ENCODE measurements around the gene GPLD1.

DNA sequence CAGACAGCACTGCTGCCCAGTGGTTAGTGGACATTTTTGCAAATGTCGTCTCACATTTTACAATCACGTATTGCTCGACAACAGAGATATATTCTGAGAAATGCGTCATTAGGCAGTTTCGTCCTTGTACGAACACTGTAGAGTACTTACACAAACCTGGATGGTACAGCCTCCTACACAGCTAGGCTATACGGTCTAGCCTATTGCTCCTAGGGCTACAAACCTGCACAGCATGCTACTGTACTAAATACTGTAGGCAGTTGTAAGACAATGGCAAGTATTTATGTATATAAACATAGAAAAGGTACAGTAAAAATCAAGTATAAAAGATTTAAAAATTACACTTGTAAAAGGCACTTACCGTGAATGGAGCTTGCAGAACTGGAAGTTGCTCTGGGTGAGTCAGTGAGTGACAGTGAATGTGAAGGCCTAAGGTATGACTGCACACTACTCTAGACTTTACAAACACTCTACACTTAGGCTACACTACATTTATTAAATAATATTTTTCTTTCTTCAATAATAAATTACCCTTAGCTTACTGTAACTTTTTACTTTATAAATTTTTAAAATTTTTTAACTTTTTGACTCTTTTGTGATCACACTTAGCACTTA is 48.5 kb upstream of the GPLD1 start:
- TF ChIP-seq ARNTL (CRISPR knock-in tag; IDR thresholded peaks at IDR 0.05; ENCODE audit: borderline replicate concordance, low read depth) = no peak
- no peak for TF ChIP-seq SNAI2 (CRISPR knock-in tag; IDR thresholded peaks at IDR 0.05)
- TF ChIP-seq, protein P1, sequence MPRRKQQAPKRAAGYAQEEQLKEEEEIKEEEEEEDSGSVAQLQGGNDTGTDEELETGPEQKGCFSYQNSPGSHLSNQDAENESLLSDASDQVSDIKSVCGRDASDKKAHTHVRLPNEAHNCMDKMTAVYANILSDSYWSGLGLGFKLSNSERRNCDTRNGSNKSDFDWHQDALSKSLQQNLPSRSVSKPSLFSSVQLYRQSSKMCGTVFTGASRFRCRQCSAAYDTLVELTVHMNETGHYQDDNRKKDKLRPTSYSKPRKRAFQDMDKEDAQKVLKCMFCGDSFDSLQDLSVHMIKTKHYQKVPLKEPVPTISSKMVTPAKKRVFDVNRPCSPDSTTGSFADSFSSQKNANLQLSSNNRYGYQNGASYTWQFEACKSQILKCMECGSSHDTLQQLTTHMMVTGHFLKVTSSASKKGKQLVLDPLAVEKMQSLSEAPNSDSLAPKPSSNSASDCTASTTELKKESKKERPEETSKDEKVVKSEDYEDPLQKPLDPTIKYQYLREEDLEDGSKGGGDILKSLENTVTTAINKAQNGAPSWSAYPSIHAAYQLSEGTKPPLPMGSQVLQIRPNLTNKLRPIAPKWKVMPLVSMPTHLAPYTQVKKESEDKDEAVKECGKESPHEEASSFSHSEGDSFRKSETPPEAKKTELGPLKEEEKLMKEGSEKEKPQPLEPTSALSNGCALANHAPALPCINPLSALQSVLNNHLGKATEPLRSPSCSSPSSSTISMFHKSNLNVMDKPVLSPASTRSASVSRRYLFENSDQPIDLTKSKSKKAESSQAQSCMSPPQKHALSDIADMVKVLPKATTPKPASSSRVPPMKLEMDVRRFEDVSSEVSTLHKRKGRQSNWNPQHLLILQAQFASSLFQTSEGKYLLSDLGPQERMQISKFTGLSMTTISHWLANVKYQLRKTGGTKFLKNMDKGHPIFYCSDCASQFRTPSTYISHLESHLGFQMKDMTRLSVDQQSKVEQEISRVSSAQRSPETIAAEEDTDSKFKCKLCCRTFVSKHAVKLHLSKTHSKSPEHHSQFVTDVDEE (CRISPR knock-in tag; IDR thresholded peaks at IDR 0.05) = no peak
- TF ChIP-seq, protein P2, sequence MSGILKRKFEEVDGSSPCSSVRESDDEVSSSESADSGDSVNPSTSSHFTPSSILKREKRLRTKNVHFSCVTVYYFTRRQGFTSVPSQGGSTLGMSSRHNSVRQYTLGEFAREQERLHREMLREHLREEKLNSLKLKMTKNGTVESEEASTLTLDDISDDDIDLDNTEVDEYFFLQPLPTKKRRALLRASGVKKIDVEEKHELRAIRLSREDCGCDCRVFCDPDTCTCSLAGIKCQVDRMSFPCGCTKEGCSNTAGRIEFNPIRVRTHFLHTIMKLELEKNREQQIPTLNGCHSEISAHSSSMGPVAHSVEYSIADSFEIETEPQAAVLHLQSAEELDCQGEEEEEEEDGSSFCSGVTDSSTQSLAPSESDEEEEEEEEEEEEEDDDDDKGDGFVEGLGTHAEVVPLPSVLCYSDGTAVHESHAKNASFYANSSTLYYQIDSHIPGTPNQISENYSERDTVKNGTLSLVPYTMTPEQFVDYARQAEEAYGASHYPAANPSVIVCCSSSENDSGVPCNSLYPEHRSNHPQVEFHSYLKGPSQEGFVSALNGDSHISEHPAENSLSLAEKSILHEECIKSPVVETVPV (CRISPR knock-in tag; IDR thresholded peaks at IDR 0.05) = no peak
- no peak for TF ChIP-seq GLIS3 (CRISPR knock-in tag; IDR thresholded peaks at IDR 0.05)
- TF ChIP-seq ZNF565 (CRISPR knock-in tag; conservative IDR thresholded peaks at IDR 0.05; ENCODE audit: low read depth) = no peak
- TF ChIP-seq, protein P3, sequence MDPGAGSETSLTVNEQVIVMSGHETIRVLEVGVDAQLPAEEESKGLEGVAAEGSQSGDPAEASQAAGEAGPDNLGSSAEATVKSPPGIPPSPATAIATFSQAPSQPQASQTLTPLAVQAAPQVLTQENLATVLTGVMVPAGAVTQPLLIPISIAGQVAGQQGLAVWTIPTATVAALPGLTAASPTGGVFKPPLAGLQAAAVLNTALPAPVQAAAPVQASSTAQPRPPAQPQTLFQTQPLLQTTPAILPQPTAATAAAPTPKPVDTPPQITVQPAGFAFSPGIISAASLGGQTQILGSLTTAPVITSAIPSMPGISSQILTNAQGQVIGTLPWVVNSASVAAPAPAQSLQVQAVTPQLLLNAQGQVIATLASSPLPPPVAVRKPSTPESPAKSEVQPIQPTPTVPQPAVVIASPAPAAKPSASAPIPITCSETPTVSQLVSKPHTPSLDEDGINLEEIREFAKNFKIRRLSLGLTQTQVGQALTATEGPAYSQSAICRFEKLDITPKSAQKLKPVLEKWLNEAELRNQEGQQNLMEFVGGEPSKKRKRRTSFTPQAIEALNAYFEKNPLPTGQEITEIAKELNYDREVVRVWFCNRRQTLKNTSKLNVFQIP (CRISPR knock-in tag; IDR thresholded peaks at IDR 0.05; ENCODE audit: borderline replicate concordance, low read depth) = no peak
- TF ChIP-seq, protein P4, sequence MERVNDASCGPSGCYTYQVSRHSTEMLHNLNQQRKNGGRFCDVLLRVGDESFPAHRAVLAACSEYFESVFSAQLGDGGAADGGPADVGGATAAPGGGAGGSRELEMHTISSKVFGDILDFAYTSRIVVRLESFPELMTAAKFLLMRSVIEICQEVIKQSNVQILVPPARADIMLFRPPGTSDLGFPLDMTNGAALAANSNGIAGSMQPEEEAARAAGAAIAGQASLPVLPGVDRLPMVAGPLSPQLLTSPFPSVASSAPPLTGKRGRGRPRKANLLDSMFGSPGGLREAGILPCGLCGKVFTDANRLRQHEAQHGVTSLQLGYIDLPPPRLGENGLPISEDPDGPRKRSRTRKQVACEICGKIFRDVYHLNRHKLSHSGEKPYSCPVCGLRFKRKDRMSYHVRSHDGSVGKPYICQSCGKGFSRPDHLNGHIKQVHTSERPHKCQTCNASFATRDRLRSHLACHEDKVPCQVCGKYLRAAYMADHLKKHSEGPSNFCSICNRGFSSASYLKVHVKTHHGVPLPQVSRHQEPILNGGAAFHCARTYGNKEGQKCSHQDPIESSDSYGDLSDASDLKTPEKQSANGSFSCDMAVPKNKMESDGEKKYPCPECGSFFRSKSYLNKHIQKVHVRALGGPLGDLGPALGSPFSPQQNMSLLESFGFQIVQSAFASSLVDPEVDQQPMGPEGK (CRISPR knock-in tag; IDR thresholded peaks at IDR 0.05; ENCODE audit: borderline replicate concordance) = no peak
